Spleen (tissue), 7 donors: ENCODE results near the gene FLT1.

Experiments
- POLR2A ChIP-seq, 3 donors: fragments of 450-650 bp; IDR thresholded peaks; one replicate each; pipeline ENCODE4 v1.5.1; 2017; ENCODE audit warnings: antibody characterized with exemption in 3 of 3, mild to moderate bottlenecking in 1 of 3
- POLR2AphosphoS5 ChIP-seq, 3 donors: sonication (generic); formaldehyde crosslinking; IDR thresholded peaks; one replicate each; pipeline ENCODE4 v1.5.1; 2017; ENCODE audit warnings: antibody characterized with exemption in 3 of 3
- TF ChIP-seq, protein P1 (sequence below), 11 experiments: fragments of 200-600 bp in 7 of 11; fragments of 450-650 bp in 4 of 11; sonication (generic) in 4 of 11; IDR thresholded peaks in 8 of 11; conservative IDR thresholded peaks in 3 of 11; 1 replicate in 7 of 11; 2 replicates in 4 of 11; pipeline versions ENCODE4 v1.4.0 to v1.8.0; 2016 to 2021; ENCODE audit warnings: antibody characterized with exemption in 11 of 11, inconsistent platforms in 4 of 11, mild to moderate bottlenecking in 1 of 11
- donor health status: DM: no; HTN: no; CAD: no; lungs with moderate emphysema.
- donor health status: DM: no; HTN: no; CAD: no.
- donor health status: DM: no; HTN: no; CAD: no.

- TF ChIP-seq, protein P1, sequence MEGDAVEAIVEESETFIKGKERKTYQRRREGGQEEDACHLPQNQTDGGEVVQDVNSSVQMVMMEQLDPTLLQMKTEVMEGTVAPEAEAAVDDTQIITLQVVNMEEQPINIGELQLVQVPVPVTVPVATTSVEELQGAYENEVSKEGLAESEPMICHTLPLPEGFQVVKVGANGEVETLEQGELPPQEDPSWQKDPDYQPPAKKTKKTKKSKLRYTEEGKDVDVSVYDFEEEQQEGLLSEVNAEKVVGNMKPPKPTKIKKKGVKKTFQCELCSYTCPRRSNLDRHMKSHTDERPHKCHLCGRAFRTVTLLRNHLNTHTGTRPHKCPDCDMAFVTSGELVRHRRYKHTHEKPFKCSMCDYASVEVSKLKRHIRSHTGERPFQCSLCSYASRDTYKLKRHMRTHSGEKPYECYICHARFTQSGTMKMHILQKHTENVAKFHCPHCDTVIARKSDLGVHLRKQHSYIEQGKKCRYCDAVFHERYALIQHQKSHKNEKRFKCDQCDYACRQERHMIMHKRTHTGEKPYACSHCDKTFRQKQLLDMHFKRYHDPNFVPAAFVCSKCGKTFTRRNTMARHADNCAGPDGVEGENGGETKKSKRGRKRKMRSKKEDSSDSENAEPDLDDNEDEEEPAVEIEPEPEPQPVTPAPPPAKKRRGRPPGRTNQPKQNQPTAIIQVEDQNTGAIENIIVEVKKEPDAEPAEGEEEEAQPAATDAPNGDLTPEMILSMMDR (IDR thresholded peaks at IDR 0.05 in 8 of 11, conservative IDR thresholded peaks at IDR 0.05 in 3 of 11), result no peak
- TF ChIP-seq POLR2A (IDR thresholded peaks at IDR 0.05), result no peak
- TF ChIP-seq POLR2AphosphoS5 (IDR thresholded peaks at IDR 0.05), result no peak
These were observed 176.4 kb downstream of the FLT1 start for GRCh38 chr13:28318496-28318895.
